Measurements from ENCODE around the gene AGBL5.
"Not testable (repeated sequence)": the region's sequence is repeated elsewhere in the genome, so short reads cannot be mapped to it uniquely, and the experiment has no call there.

The AGBL5 gene

GRCh38 chr2:27118525-27119329 is 67.3 kb downstream of the AGBL5 start, which contains the start of gene CGREF1:
TSS of gene CGREF1 (minus strand) at chr2:27119128. CDS start at chr2:27104366, 14,762 bp downstream.
- no peak for DNase-seq (ENCODE audit: low read depth in 2 of 2)

DNA sequence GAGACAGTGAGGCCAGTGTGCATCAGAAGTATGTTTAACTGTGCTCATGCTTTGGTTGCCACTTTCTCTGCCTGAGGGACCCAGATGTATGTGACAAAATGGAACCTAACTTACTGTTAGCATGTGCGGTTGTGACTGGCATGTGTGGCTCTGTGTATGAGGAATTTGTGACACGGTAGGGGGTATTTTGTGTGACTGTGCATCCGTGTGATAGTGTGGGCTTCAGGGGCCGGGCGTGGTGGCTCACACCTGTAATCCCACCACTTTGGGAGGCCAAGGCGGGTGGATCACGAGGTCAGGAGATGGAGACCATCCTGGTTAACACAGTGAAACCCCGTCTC is 67.8 kb downstream of the AGBL5 start:
- DNase-seq (ENCODE audit: low read depth in 2 of 2) = not testable (repeated sequence)
